ENCODE data around the gene OR2S2. TPM values are rescaled to one million over a fixed set of nuclear protein-coding genes. Genes with fewer than 3 reads are reported as not detected.

Gene OR2S2
- total RNA-seq, 3 donors from 2014 or later, result not detected

- H3K4me3 ChIP-seq, result no peak overlapping the region
These were observed 26.1 kb upstream of the OR2S2 start for GRCh38 chr9:35984021-35984420.

GRCh38 chr9:35981699-35982098 lies 23.7 kb upstream of the OR2S2 start:
- no peak for TF ChIP-seq CTCF (IDR thresholded peaks at IDR 0.05)
- H3K4me1 ChIP-seq, result no peaks in the 10 kb centered on the region
- intact Hi-C loops (cut with DNase I; ENCODE audit: low total_unique reads), result no loop called here
- no peaks in the 10 kb centered on the region for H3K36me3 ChIP-seq
- no peak overlapping the region for H3K4me3 ChIP-seq
- no peaks in the 10 kb centered on the region for H3K27me3 ChIP-seq
- no peak overlapping the region for H3K27ac ChIP-seq
- no peaks in the 10 kb centered on the region for H3K9me3 ChIP-seq
- no peak for DNase-seq (ENCODE audit: low spot score in 2 of 2)

More at GRCh38 chr9:35984021-35984420, 26.1 kb upstream of the OR2S2 start:
- Histone ChIP-seq H3K9me3 (no peaks in the 10 kb centered on the region), H3K36me3 (no peaks in the 10 kb centered on the region), H3K27me3 (no peaks in the 10 kb centered on the region), H3K4me1 (no peaks in the 10 kb centered on the region), H3K27ac (no peak overlapping the region)
- TF ChIP-seq POLR2AphosphoS5 (IDR thresholded peaks at IDR 0.05) (no peak), CTCF (IDR thresholded peaks at IDR 0.05) (no peak), POLR2A (IDR thresholded peaks at IDR 0.05) (no peak)
- DNase-seq (ENCODE audit: low spot score in 2 of 2), result no peak
- intact Hi-C loops (cut with DNase I; ENCODE audit: low total_unique reads), result no loop called here

- H3K9me3 ChIP-seq, result peaks cover 0 to 6% of the 10 kb centered on the region in 2 donors
- TF ChIP-seq POLR2AphosphoS5 (IDR thresholded peaks at IDR 0.05) (no peak), POLR2A (IDR thresholded peaks at IDR 0.05) (no peak), CTCF (IDR thresholded peaks at IDR 0.05) (no peak)
- intact Hi-C loops (cut with DNase I; ENCODE audit: low total_unique reads), result no loop called here
- no peaks in the 10 kb centered on the region for H3K4me1 ChIP-seq
- no peak overlapping the region for H3K4me3 ChIP-seq
- H3K27ac ChIP-seq, result no peak overlapping the region
- no peaks in the 10 kb centered on the region for H3K36me3 ChIP-seq
- no peaks in the 10 kb centered on the region for H3K27me3 ChIP-seq
- no peak for DNase-seq (ENCODE audit: low spot score in 2 of 2)
These were observed 22.5 kb upstream of the OR2S2 start for GRCh38 chr9:35980289-35981011.

- Histone ChIP-seq H3K27me3 (no peaks in the 10 kb centered on the region), H3K9me3 (peaks cover 4 to 18% of the 10 kb centered on the region in 2 donors), H3K4me3 (no peak overlapping the region), H3K4me1 (no peaks in the 10 kb centered on the region), H3K36me3 (no peaks in the 10 kb centered on the region), H3K27ac (no peak overlapping the region)
- DNase-seq (ENCODE audit: low spot score in 2 of 2), result no peak
- TF ChIP-seq POLR2AphosphoS5 (IDR thresholded peaks at IDR 0.05) (no peak), POLR2A (IDR thresholded peaks at IDR 0.05) (no peak), CTCF (IDR thresholded peaks at IDR 0.05) (no peak)
- intact Hi-C loops (cut with DNase I; ENCODE audit: low total_unique reads), result no loop called here
These were observed 20.8 kb upstream of the OR2S2 start for GRCh38 chr9:35978792-35979191.

GRCh38 chr9:35976726-35977125 lies 18.8 kb upstream of the OR2S2 start:
- DNase-seq (ENCODE audit: low spot score in 2 of 2), result no peak
- Histone ChIP-seq H3K4me3 (no peak overlapping the region), H3K27ac (no peak overlapping the region), H3K4me1 (no peaks in the 10 kb centered on the region), H3K9me3 (peaks cover 4 to 18% of the 10 kb centered on the region in 2 donors), H3K27me3 (no peaks in the 10 kb centered on the region), H3K36me3 (no peaks in the 10 kb centered on the region)
- TF ChIP-seq CTCF (IDR thresholded peaks at IDR 0.05) (no peak), POLR2AphosphoS5 (IDR thresholded peaks at IDR 0.05) (no peak), POLR2A (IDR thresholded peaks at IDR 0.05) (no peak)
- intact Hi-C loops (cut with DNase I; ENCODE audit: low total_unique reads), result no loop called here
